GM23248 (cell line): ENCODE data around the gene FAM171A2. TPM values are rescaled to one million over a fixed set of nuclear protein-coding genes. Genes with fewer than 3 reads are reported as not detected.

Source experiments
- DNase-seq: peaks from one replicate; pipeline ENCODE4 v3.0.0-alpha.2; 2015
- H2AFZ ChIP-seq: fragments of 200-600 bp; sonication (generic); 2 replicates; pipeline ENCODE4 v1.6.1; 2016; ENCODE audit warnings: antibody characterized with exemption
- H3F3A ChIP-seq: fragments of 200-600 bp; sonication (generic); 2 replicates; pipeline ENCODE4 v1.6.1; 2016; ENCODE audit warnings: mild to moderate bottlenecking, antibody characterized with exemption, mixed run types; ENCODE audit not compliant: insufficient read depth
- H3K27ac ChIP-seq: fragments of 200-600 bp; sonication (generic); 2 replicates; pipeline ENCODE4 v1.5.1; 2016; ENCODE audit warnings: mild to moderate bottlenecking
- H3K27me3 ChIP-seq: fragments of 200-600 bp; sonication (generic); replicated peaks from 2 replicates; pipeline ENCODE4 v1.6.1; 2016; ENCODE audit warnings: mild to moderate bottlenecking; ENCODE audit not compliant: insufficient read depth
- H3K36me3 ChIP-seq: fragments of 200-600 bp; sonication (generic); 2 replicates; pipeline ENCODE4 v1.6.1; 2016; ENCODE audit warnings: low read depth, mild to moderate bottlenecking
- H3K4me1 ChIP-seq: fragments of 200-600 bp; sonication (generic); 2 replicates; pipeline ENCODE4 v1.6.1; 2016; ENCODE audit warnings: mild to moderate bottlenecking; ENCODE audit not compliant: insufficient read depth
- H3K4me2 ChIP-seq: fragments of 200-600 bp; sonication (generic); one replicate; pipeline ENCODE4 v1.6.1; 2016; ENCODE audit warnings: mild to moderate bottlenecking; ENCODE audit not compliant: unreplicated experiment
- H3K4me3 ChIP-seq: fragments of 200-600 bp; sonication (generic); 2 replicates; pipeline ENCODE4 v1.5.1; 2016; ENCODE audit warnings: mild to moderate bottlenecking
- H3K79me2 ChIP-seq: fragments of 200-600 bp; sonication (generic); 2 replicates; pipeline ENCODE4 v1.6.1; 2016; ENCODE audit warnings: mild to moderate bottlenecking; ENCODE audit not compliant: insufficient read depth
- H3K9ac ChIP-seq: fragments of 200-600 bp; sonication (generic); 2 replicates; pipeline ENCODE4 v1.6.1; 2016; ENCODE audit warnings: mild to moderate bottlenecking
- H3K9me2 ChIP-seq: fragments of 200-600 bp; sonication (generic); 2 replicates; pipeline ENCODE4 v1.6.1; 2016; ENCODE audit warnings: mixed run types, mild to moderate bottlenecking, moderate library complexity; ENCODE audit not compliant: insufficient read depth
- H3K9me3 ChIP-seq: fragments of 200-600 bp; sonication (generic); one replicate; pipeline ENCODE4 v1.6.1; 2017; ENCODE audit warnings: low read depth
- H4K20me1 ChIP-seq: fragments of 200-600 bp; sonication (generic); 2 replicates; pipeline ENCODE4 v1.6.0; 2016; ENCODE audit not compliant: insufficient read depth
- EZH2 ChIP-seq: fragments of 200-600 bp; sonication (generic); IDR thresholded peaks from 2 replicates; pipeline ENCODE4 v1.6.1; 2018; ENCODE audit warnings: antibody characterized with exemption, mild to moderate bottlenecking; ENCODE audit not compliant: insufficient read depth, poor library complexity, severe bottlenecking
- EZH2phosphoT487 ChIP-seq: fragments of 200-600 bp; sonication (generic); IDR thresholded peaks from 2 replicates; pipeline ENCODE4 v1.6.1; 2018; ENCODE audit warnings: antibody characterized with exemption, moderate library complexity, mild to moderate bottlenecking, low read depth; ENCODE audit not compliant: insufficient read depth
- WGBS, 2 experiments: methylation state at CpG; one replicate each; pipeline ENCODE4 v1.1.6; 2015 to 2017; ENCODE audit warnings: low lambda C conversion rate in 2 of 2, low coverage in 1 of 2; ENCODE audit errors: missing lambda C conversion rate in 2 of 2; 5-methylcytosine and 5-hydroxymethylcytosine counted together
- in situ Hi-C: fragments of 300-500 bp; cut with MboI; formaldehyde crosslinking; loops from 2 replicates; pipeline ENCODE4 v1.15.0; 2020
- polyA plus RNA-seq: library from polyadenylated mRNA; unstranded; fragments of >200 nt; fragmentation: Nextera tagmentation; extraction: Ambion mirVana; gene quantifications from 2 replicates; pipeline ENCODE4 v1.2.1, GENCODE V29; 2016
- total RNA-seq: library from RNA; depleted of rRNA; stranded (reverse); fragments of >200 nt; shearing (Covaris generic); gene quantifications from 2 replicates; pipeline ENCODE4 v1.2.3, GENCODE V29; 2014

Gene FAM171A2
- total and polyA plus RNA-seq, 2 experiments from 2014 or later = 0.25 to 4.8 TPM

DNA sequence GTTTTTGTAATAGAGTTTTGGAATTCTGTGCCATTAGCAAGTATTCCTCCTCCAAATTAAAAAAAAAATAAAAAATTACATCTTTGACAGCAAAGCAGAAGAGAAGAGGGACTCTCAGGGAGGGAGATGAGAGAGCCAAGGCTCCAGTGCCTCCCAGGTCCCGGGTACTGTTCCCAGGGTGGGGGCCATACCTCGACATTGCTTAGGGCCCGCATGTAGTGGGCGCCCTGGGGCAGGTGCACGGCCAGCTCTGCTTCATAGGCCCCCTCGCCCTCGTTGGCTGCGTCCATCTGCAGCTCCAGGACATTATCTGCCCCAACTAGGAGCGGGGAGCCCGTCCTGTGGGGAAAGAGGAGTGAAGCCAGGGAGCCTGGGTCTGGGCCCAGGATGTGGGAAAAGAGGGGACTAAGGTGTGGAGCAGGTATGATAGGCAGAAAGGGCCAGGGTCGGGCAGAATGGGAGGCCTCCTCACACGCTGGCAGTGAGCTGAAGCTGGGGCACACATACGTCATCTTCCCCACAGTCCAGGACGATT, 14.6 kb upstream of the FAM171A2 start:
- Histone ChIP-seq H3K4me3 (no peak overlapping the region), H3K9me3 (no peaks in the 10 kb centered on the region), H3K27me3 (peaks cover under 1% of the 10 kb centered on the region), H3K36me3 (no peaks in the 10 kb centered on the region), H4K20me1 (no peaks in the 10 kb centered on the region), H3F3A (no peaks in the 10 kb centered on the region), H3K9me2 (no peaks in the 10 kb centered on the region), H3K9ac (no peak overlapping the region), H3K27ac (no peak overlapping the region), H3K4me1 (no peaks in the 10 kb centered on the region), H2AFZ (no peak overlapping the region), H3K79me2 (no peaks in the 10 kb centered on the region), H3K4me2 (no peak overlapping the region)
- in situ Hi-C loops = no loop called here
- TF ChIP-seq EZH2phosphoT487 (no peak), EZH2 (no peak)
- WGBS, 2 experiments = 79 to 80% methylated on average over 14 of the region's 14 CpGs
- no peak for DNase-seq

DNA sequence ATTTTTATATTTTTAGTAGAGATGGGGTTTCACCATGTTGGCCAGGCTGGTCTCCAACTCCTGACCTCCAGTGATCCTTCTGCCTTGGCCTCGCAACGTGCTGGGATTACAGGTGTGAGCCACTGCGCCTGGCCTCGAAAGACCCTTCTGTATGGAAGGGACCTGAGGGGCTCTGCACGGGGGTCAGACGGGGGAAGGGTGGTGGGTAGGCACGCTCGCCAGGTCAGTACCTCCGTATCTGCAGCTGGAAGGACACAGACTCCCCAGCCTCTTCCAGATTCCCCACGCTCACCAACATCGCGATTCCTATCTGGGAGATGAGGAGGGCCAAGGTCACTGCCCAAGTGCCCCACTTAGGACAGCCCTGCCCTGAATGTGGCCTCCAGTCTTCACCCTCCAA, 13.1 kb upstream of the FAM171A2 start:
- DNase-seq = no peak
- no peaks in the 10 kb centered on the region for H3K79me2 ChIP-seq
- H3K9ac ChIP-seq = no peak overlapping the region
- no peaks in the 10 kb centered on the region for H3F3A ChIP-seq
- H3K4me2 ChIP-seq = no peak overlapping the region
- H3K9me2 ChIP-seq = no peaks in the 10 kb centered on the region
- no peaks in the 10 kb centered on the region for H3K36me3 ChIP-seq
- H3K27me3 ChIP-seq = peaks cover 2% of the 10 kb centered on the region; the same call in 1 of the 2 replicates
- no peak overlapping the region for H2AFZ ChIP-seq
- H4K20me1 ChIP-seq = no peaks in the 10 kb centered on the region
- H3K4me1 ChIP-seq = no peaks in the 10 kb centered on the region
- TF ChIP-seq EZH2 (no peak), EZH2phosphoT487 (no peak)
- H3K9me3 ChIP-seq = no peaks in the 10 kb centered on the region
- WGBS, 2 experiments = 73 to 82% methylated on average over 11 to 12 of the region's 12 CpGs
- in situ Hi-C loops = no loop called here
- no peak overlapping the region for H3K4me3 ChIP-seq
- no peak overlapping the region for H3K27ac ChIP-seq

DNA sequence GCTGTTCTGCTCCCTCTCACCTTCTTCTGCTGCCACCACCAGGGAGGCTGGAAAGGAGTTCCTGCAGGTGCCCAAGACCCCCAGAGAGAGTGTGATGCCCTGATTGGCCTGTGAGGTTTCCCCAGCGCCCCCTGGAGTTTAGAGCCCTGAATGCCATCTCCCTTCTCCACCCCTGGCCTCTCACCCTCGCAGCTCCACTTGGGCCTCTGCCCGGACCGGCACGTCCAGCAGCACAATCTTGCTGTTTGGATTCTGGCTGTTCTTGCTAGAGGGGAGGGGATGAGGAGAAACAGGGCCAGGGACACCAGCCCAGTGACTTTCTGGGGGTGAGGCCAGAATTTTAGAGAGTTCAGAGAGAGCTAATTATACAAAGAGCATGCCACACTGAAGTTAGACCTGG, 12.5 kb upstream of the FAM171A2 start:
- Histone ChIP-seq H3K9me3 (no peaks in the 10 kb centered on the region), H4K20me1 (no peaks in the 10 kb centered on the region), H3K9me2 (no peaks in the 10 kb centered on the region), H3F3A (no peaks in the 10 kb centered on the region), H3K4me1 (no peaks in the 10 kb centered on the region), H3K9ac (no peak overlapping the region), H3K4me2 (no peak overlapping the region), H3K27ac (no peak overlapping the region), H2AFZ (no peak overlapping the region), H3K36me3 (no peaks in the 10 kb centered on the region), H3K27me3 (peaks cover 5% of the 10 kb centered on the region; the same call in 1 of the 2 replicates), H3K79me2 (no peaks in the 10 kb centered on the region), H3K4me3 (no peak overlapping the region)
- 7 to 8% methylated on average over 5 of the region's 5 CpGs for WGBS, 2 experiments
- in situ Hi-C loops = no loop called here
- DNase-seq = peak; percentile 57
- TF ChIP-seq EZH2 (no peak), EZH2phosphoT487 (no peak)

DNA sequence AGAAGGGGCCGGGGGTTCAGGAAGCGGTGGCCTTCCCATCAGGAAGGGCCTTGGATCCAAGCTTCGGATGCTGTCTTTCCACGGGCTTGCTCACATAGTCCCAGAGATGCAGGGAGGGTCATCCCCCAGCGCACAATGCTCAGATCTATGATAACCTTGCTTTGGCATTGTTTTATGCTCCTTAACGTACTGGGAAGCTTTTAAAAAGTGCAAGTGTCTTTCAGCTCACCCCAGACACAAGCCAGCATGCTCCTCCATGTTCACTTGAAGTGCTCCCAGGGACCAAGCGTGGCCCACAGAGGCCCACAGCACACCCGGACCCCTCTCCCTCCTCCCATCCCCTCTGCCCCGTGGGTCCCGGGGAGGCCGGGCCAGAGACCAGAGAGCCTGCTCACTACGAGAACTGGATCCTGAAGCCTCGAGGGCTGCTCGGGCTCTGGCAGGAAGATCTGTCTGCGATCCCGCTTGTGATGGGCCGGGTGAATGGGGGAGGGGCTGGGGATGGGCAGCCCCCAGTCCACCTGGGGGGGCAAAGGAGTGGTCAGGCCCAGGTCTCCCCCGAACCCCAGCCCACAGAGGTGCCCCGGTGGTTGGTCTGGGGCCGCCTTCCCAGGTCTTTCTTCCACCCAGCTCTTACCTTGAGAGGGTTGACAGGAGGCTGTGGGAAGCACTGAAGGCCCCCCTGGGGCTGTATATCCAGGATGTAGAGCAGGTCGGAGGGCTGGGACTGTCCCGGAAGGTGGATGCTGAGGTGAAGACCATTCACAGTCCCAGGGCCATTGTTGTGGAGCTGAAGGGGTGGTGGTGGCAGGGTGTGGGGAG, 11.8 kb upstream of the FAM171A2 start:
- WGBS, 2 experiments = 16 to 18% methylated on average over 19 to 22 of the region's 22 CpGs
- H2AFZ ChIP-seq = no peak overlapping the region
- H4K20me1 ChIP-seq = no peaks in the 10 kb centered on the region
- H3K4me1 ChIP-seq = no peaks in the 10 kb centered on the region
- H3K27me3 ChIP-seq = peaks cover 5% of the 10 kb centered on the region; the same call in 1 of the 2 replicates
- no peak overlapping the region for H3K27ac ChIP-seq
- H3F3A ChIP-seq = no peaks in the 10 kb centered on the region
- H3K4me3 ChIP-seq = no peak overlapping the region
- H3K4me2 ChIP-seq = no peak overlapping the region
- H3K36me3 ChIP-seq = no peaks in the 10 kb centered on the region
- no peaks in the 10 kb centered on the region for H3K79me2 ChIP-seq
- DNase-seq = no peak
- H3K9me3 ChIP-seq = no peaks in the 10 kb centered on the region
- no peak for TF ChIP-seq EZH2
- in situ Hi-C loops = no loop called here
- no peak overlapping the region for H3K9ac ChIP-seq
- no peaks in the 10 kb centered on the region for H3K9me2 ChIP-seq
